Measurements from ENCODE around the gene SLC49A3.

The SLC49A3 gene

GRCh38 chr4:661231-661630 is 27.7 kb downstream of the SLC49A3 start:
- H3K79me2 ChIP-seq = no peaks in the 10 kb centered on the region
- H2AFZ ChIP-seq = no peak overlapping the region
- no peaks in the 10 kb centered on the region for H3K9me3 ChIP-seq (ENCODE audit: control insufficient read depth, low read length)
- no peak overlapping the region for H3K4me3 ChIP-seq (ENCODE audit: low read depth, low read length)
- no peaks in the 10 kb centered on the region for H3K4me1 ChIP-seq
- H3K36me3 ChIP-seq (ENCODE audit: control insufficient read depth, insufficient read depth, low read length) = no peaks in the 10 kb centered on the region
- no peak overlapping the region for H3K27ac ChIP-seq
- H3K9ac ChIP-seq = no peak overlapping the region
- H3K27me3 ChIP-seq (ENCODE audit: control insufficient read depth, insufficient read depth, low read length) = no peaks in the 10 kb centered on the region
- no peak overlapping the region for H3K4me2 ChIP-seq (ENCODE audit: low read length)
- TF ChIP-seq CTCF (IDR thresholded peaks at IDR 0.05) = no peak

- no peaks in the 10 kb centered on the region for H3K79me2 ChIP-seq
- H3K4me1 ChIP-seq = no peaks in the 10 kb centered on the region
- H3K36me3 ChIP-seq (ENCODE audit: control insufficient read depth, insufficient read depth, low read length) = no peaks in the 10 kb centered on the region
- no peak overlapping the region for H3K9ac ChIP-seq
- TF ChIP-seq CTCF (IDR thresholded peaks at IDR 0.05) = no peak
- H3K4me3 ChIP-seq (ENCODE audit: low read depth, low read length) = no peak overlapping the region
- no peak overlapping the region for H3K4me2 ChIP-seq (ENCODE audit: low read length)
- no peaks in the 10 kb centered on the region for H3K9me3 ChIP-seq (ENCODE audit: control insufficient read depth, low read length)
- no peak overlapping the region for H3K27ac ChIP-seq
- H3K27me3 ChIP-seq (ENCODE audit: control insufficient read depth, insufficient read depth, low read length) = no peaks in the 10 kb centered on the region
- H2AFZ ChIP-seq = no peak overlapping the region
Measured at GRCh38 chr4:660401-660800, 28.6 kb downstream of the SLC49A3 start.

- Histone ChIP-seq H3K4me2 (ENCODE audit: low read length) (no peak overlapping the region), H3K4me3 (ENCODE audit: low read depth, low read length) (no peak overlapping the region), H3K27ac (no peak overlapping the region), H3K79me2 (no peaks in the 10 kb centered on the region), H3K27me3 (ENCODE audit: control insufficient read depth, insufficient read depth, low read length) (no peaks in the 10 kb centered on the region), H3K9ac (no peak overlapping the region), H3K36me3 (ENCODE audit: control insufficient read depth, insufficient read depth, low read length) (no peaks in the 10 kb centered on the region), H3K9me3 (ENCODE audit: control insufficient read depth, low read length) (no peaks in the 10 kb centered on the region), H3K4me1 (no peaks in the 10 kb centered on the region), H2AFZ (no peak overlapping the region)
- TF ChIP-seq CTCF (IDR thresholded peaks at IDR 0.05) = no peak
Measured at GRCh38 chr4:659851-660250, 29.1 kb downstream of the SLC49A3 start.

- Histone ChIP-seq H3K9me3 (ENCODE audit: control insufficient read depth, low read length) (no peaks in the 10 kb centered on the region), H3K4me3 (ENCODE audit: low read depth, low read length) (no peak overlapping the region), H3K4me2 (ENCODE audit: low read length) (no peak overlapping the region), H3K79me2 (no peaks in the 10 kb centered on the region), H2AFZ (no peak overlapping the region), H3K27ac (no peak overlapping the region), H3K4me1 (no peaks in the 10 kb centered on the region), H3K36me3 (ENCODE audit: control insufficient read depth, insufficient read depth, low read length) (no peaks in the 10 kb centered on the region), H3K27me3 (ENCODE audit: control insufficient read depth, insufficient read depth, low read length) (no peaks in the 10 kb centered on the region), H3K9ac (no peak overlapping the region)
- no peak for TF ChIP-seq CTCF (IDR thresholded peaks at IDR 0.05)
Measured at GRCh38 chr4:658681-659667, 30.0 kb downstream of the SLC49A3 start.
